Measurements from ENCODE around the gene KCNJ18. TPM values are rescaled to one million over a fixed set of nuclear protein-coding genes. Genes with fewer than 3 reads are reported as not detected.
"Not testable (repeated sequence)": the region's sequence is repeated elsewhere in the genome, so short reads cannot be mapped to it uniquely, and the experiment has no call there.

KCNJ18 gene
- polyA plus RNA-seq, 1 donor, result not detected

DNA sequence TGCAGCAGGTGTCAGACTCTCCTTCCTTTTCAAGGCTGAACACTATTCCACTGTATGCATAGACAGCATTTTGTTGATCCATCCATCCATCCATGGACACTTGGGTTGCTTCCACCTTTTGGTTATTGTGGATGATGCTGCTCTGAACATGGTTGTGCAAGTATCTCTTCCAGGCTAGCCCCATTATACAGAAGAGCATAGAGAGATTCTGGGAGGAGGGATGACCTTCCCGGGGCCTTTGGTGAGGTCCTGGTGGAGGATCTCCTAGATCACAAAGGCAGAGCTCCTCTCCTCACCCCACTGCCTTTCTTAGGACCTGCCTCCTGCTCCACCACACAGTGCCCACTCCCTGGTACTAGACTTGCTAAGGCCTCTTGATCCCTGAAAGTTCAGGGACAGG, 27.2 kb upstream of the KCNJ18 start:
- no CpG with 5 or more reads among the region's 1 CpG for WGBS (ENCODE audit: insufficient coverage, low lambda C conversion rate)

DNA sequence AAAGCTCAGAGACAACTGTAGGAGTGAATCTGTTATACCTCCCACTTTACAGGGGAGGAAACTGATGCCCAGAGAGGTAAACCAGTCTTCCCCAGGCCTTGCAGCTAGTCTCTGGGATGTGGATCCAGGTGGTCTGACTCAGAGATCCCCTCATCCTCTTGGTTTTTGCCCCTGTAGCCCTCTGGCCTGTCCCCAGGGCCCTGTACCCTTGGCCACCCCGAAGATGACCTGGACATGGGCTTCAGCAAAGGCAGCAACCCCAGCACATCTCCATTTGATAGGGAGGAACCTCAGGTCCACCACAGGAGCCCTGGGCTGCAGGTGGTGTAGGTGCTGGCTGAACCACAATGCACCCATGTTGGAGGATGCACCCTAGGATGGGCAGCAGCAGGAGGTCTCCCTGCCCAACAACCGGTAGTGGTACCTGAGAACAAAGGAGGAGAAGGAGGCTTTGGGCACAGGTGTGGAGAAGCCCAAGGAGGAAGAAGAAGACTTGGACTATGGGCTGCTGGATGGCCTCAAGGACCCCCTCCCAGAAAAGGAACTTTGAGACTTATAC, 26.3 kb upstream of the KCNJ18 start:
- not testable (repeated sequence) for DNase-seq; H3K4me1 ChIP-seq (ENCODE audit: control insufficient read depth, insufficient read depth, low read length); H3K27me3 ChIP-seq (ENCODE audit: control insufficient read depth, insufficient read depth, low read length); H3K4me3 ChIP-seq (ENCODE audit: low read length); H3K9me3 ChIP-seq (ENCODE audit: control insufficient read depth, low read depth, low read length); H3K27ac ChIP-seq (ENCODE audit: low read length); H3K36me3 ChIP-seq (ENCODE audit: control insufficient read depth, insufficient read depth, low read length)
- 60% methylated on average over 1 of the region's 2 CpGs for WGBS (ENCODE audit: insufficient coverage, low lambda C conversion rate)

More for the DNA sequence above, 27.2 kb upstream of the KCNJ18 start:
- H3K4me3 ChIP-seq (ENCODE audit: low read length); H3K4me1 ChIP-seq (ENCODE audit: control insufficient read depth, insufficient read depth, low read length); H3K36me3 ChIP-seq (ENCODE audit: control insufficient read depth, insufficient read depth, low read length); H3K9me3 ChIP-seq (ENCODE audit: control insufficient read depth, low read depth, low read length); DNase-seq; H3K27me3 ChIP-seq (ENCODE audit: control insufficient read depth, insufficient read depth, low read length); H3K27ac ChIP-seq (ENCODE audit: low read length): not testable (repeated sequence)

DNA sequence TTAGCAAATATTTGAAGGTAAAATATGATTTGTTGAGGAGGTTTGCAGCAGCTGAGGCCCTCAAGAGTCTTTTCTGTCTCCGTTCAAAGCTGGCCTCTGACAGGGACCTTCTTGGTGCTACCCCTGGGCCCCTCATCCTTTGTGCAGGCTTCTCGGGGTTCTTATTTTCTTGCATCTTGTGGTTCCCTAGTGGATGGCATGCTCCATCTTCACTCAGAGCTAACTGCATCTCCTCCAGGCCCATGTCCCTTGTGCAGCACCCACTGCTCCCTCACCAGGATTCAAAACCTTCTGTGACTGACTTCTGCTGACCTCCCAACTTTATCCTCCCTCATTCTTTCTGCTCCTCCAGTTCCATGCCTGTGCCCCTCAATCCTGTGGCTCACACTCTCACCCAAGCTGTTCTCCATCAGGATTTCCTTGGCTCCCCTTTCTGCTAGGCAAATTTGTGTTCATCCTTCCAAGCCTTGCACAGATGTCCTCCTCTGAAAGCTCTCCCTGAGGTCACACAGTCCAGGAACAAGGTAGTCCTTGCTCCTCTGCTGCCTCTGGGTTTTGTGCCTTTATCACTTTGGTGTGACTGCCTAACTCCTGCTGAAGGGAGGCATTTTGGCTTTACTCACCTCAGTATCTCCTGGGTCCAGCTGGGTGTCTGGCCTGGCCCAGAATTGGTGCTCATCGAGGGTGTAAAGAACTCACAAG, 25.5 kb upstream of the KCNJ18 start:
- H3K4me3 ChIP-seq (ENCODE audit: low read length); DNase-seq; H3K36me3 ChIP-seq (ENCODE audit: control insufficient read depth, insufficient read depth, low read length); H3K27ac ChIP-seq (ENCODE audit: low read length); H3K4me1 ChIP-seq (ENCODE audit: control insufficient read depth, insufficient read depth, low read length); H3K9me3 ChIP-seq (ENCODE audit: control insufficient read depth, low read depth, low read length); H3K27me3 ChIP-seq (ENCODE audit: control insufficient read depth, insufficient read depth, low read length): not testable (repeated sequence)
- 20% methylated on average over 1 of the region's 3 CpGs for WGBS (ENCODE audit: insufficient coverage, low lambda C conversion rate)

DNA sequence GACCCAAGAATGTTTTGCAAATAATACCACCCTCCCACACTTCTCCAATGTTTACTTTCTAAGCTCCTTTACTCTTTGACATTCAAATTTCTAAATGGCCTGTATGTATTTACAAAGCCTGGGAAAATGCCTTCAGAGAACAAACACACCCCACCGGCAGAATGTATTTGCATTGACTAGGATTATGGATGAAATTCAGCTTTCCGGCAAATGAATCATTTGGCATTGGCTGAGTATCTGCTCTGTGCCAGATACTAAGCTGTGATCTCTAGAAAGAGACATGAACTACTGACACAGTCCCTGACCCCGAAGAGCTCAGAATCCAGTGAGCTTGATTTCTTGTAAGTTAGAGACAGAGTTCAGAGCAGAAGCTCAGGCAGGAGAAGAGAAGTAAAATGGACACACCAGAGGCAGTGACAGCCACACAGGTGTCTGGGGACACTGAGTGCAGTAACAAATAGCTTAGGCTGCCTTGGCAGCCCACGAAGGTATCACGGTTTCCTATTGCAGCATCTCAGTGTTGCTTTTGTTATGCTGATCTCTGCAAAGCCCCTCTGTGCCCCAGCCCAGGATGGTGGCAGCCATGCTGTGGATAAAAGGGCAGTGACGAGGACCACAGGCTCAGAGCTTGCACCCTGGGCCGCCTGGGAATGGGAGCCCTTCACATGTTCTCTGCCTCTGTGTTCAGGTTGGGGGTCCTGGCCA, 24.8 kb upstream of the KCNJ18 start:
- no CpG with 5 or more reads among the region's 7 CpGs for WGBS (ENCODE audit: insufficient coverage, low lambda C conversion rate)
- H3K4me1 ChIP-seq (ENCODE audit: control insufficient read depth, insufficient read depth, low read length); H3K9me3 ChIP-seq (ENCODE audit: control insufficient read depth, low read depth, low read length); DNase-seq; H3K36me3 ChIP-seq (ENCODE audit: control insufficient read depth, insufficient read depth, low read length); H3K27ac ChIP-seq (ENCODE audit: low read length); H3K27me3 ChIP-seq (ENCODE audit: control insufficient read depth, insufficient read depth, low read length); H3K4me3 ChIP-seq (ENCODE audit: low read length): not testable (repeated sequence)

DNA sequence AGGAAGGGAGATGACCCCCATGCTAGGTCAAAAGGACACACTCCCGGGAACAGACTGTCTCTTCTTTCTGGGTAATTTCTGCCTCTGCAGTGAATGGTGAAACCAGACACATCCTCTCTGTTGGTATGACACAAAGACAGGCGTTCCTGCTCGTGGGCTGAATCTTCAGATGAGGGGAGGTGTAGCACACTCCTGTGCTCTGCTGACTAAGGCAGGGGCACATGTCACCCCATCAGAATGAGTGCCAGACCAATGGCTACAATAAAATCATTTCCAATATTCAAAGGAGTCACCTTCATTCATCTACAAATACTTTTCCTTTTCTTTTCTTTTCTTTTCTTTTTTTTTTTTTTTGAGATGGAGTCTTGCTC, 24.2 kb upstream of the KCNJ18 start:
- not testable (repeated sequence) for H3K27me3 ChIP-seq (ENCODE audit: control insufficient read depth, insufficient read depth, low read length); H3K4me3 ChIP-seq (ENCODE audit: low read length); H3K27ac ChIP-seq (ENCODE audit: low read length); H3K36me3 ChIP-seq (ENCODE audit: control insufficient read depth, insufficient read depth, low read length); DNase-seq; H3K9me3 ChIP-seq (ENCODE audit: control insufficient read depth, low read depth, low read length); H3K4me1 ChIP-seq (ENCODE audit: control insufficient read depth, insufficient read depth, low read length)
- WGBS (ENCODE audit: insufficient coverage, low lambda C conversion rate), result no CpG with 5 or more reads among the region's 3 CpGs

DNA sequence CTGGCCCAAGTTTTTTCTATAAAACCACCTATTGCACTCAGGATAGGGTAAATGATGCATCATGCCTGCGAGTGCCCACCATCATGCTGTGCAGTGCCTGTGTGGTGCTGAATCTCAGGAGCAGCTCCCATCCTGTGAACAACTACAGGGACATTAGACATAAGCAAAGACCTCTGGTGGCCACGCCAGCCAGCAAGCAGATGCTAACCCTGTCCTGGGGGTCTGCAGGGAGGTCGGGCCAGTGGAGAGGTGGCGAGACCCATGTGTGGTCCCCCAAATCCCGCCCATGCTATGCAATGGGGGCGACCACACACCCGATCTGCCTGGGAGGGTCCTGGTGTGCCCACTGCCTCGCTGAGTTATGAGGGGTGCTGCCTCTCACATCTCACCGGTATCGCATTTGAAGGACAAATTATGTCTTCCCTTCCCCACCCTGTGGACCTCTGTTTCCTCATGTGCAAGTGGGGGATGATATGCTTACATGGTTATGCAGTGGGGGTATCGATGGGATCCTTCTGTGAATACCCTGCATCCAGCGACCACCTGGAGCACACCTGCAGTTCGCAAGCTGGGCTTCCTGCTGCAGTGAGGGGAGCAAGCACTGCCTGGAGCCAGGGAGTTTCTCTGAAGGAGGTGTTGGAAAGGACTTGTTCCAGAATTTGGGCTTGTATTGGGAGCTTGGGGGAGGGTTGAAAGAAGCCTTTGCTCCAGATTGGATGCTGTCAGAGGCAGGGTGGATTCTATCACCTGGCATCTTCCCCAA, 23.4 kb upstream of the KCNJ18 start:
- DNase-seq; H3K27me3 ChIP-seq (ENCODE audit: control insufficient read depth, insufficient read depth, low read length); H3K4me1 ChIP-seq (ENCODE audit: control insufficient read depth, insufficient read depth, low read length); H3K9me3 ChIP-seq (ENCODE audit: control insufficient read depth, low read depth, low read length); H3K4me3 ChIP-seq (ENCODE audit: low read length); H3K27ac ChIP-seq (ENCODE audit: low read length); H3K36me3 ChIP-seq (ENCODE audit: control insufficient read depth, insufficient read depth, low read length): not testable (repeated sequence)
- WGBS (ENCODE audit: insufficient coverage, low lambda C conversion rate), result no CpG with 5 or more reads among the region's 13 CpGs

DNA sequence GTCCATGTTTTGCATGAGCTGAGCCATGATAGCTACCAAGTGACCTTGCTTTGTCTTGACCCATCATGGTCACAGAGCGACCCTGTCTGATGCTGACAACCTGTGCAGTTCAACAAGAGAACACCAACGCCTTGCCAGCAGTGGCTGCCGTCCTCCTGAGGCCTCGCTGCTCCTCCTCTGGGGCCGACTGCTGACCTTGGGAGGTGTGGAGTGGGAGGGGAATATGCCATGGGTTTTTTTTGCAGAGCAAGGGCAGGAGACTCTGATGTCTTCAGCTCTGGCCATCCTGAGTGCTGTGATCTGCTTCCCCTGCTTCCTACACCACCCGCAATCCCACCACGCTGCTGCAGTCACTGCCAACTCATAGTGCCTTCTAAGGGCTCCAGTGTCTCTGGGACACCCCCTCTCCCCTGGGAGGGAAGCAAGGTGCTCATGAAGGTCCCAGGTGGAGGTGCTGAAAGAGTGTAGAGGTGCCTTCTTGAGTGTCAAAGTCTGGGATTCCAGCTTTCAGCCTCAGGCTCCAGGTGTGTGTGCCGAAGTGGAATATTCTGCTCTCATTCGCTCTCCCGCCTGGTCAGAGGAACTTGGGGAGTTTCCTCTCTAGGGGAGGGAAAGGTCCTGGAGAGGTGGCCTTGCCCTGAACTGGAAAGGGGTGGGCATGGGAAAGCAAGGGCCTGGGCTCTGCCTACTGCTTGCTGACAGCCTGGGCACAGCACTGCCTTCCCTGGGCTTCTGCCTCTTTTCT, 22.5 kb upstream of the KCNJ18 start:
- H3K36me3 ChIP-seq (ENCODE audit: control insufficient read depth, insufficient read depth, low read length); H3K27ac ChIP-seq (ENCODE audit: low read length); H3K4me1 ChIP-seq (ENCODE audit: control insufficient read depth, insufficient read depth, low read length); DNase-seq; H3K27me3 ChIP-seq (ENCODE audit: control insufficient read depth, insufficient read depth, low read length); H3K4me3 ChIP-seq (ENCODE audit: low read length): not testable (repeated sequence)
- WGBS (ENCODE audit: insufficient coverage, low lambda C conversion rate), result no CpG with 5 or more reads among the region's 10 CpGs
- peaks cover 15% of the 10 kb centered on the region for H3K9me3 ChIP-seq (ENCODE audit: control insufficient read depth, low read depth, low read length)

DNA sequence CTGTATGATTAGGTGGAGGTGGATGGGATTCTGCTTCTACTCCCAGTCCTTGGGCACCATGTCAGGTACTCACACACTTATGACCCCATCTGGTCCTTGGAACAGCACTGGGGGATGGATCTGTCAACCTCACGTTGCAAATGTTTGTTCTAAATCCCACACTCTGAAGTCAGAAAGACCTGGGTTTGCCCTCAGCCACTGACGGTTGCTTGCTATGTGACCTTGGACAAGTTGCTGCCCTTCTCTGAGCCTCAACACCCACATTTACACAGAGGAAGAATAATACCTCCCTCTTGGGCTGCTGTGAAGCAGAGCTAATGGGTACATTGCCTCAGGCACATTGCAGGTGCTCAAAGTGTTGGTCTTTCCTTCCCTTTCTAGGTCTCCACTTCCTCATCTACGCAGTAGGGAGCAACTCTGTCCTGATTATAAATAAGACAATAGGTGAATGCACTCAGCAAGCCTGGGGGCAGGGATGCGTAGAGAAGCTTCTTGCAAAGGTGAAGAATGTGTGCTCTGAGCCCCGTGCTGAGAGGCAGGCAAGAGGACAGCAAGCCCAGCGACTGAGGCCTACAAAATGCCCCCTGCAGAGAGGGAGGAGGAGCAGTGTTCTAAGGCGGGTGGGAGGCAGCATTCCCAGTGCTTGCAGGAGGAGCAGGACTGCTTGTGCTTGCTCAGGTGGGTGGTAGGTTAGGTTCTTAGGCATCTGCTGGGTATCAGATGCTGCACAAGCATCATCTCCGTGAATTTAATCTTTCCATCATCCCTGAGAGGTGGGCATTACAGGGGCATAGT, 21.8 kb upstream of the KCNJ18 start:
- DNase-seq; H3K4me3 ChIP-seq (ENCODE audit: low read length); H3K27ac ChIP-seq (ENCODE audit: low read length); H3K4me1 ChIP-seq (ENCODE audit: control insufficient read depth, insufficient read depth, low read length); H3K36me3 ChIP-seq (ENCODE audit: control insufficient read depth, insufficient read depth, low read length); H3K27me3 ChIP-seq (ENCODE audit: control insufficient read depth, insufficient read depth, low read length): not testable (repeated sequence)
- WGBS (ENCODE audit: insufficient coverage, low lambda C conversion rate), result no CpG with 5 or more reads among the region's 8 CpGs
- H3K9me3 ChIP-seq (ENCODE audit: control insufficient read depth, low read depth, low read length), result peaks cover 15% of the 10 kb centered on the region

DNA sequence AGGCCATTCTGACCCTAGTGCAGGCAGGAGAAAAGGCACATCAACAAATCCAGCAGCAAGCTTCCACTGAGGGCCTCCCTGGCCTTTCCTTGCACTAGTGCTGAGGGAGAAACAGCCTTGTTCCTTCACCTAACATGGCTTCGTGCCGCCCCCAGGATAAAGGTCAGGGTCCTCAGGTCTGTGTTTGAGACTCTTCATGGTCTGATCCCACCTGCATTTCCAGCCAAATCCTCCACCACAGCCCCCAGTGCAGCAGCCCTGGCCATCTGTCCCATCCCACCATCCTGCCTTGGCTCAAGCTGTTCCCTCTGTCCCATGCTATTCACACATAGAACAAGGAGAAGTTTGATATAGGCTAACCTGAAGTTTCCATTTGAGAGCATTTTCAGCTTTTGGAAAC, 20.9 kb upstream of the KCNJ18 start:
- H3K36me3 ChIP-seq (ENCODE audit: control insufficient read depth, insufficient read depth, low read length); H3K27me3 ChIP-seq (ENCODE audit: control insufficient read depth, insufficient read depth, low read length); H3K4me1 ChIP-seq (ENCODE audit: control insufficient read depth, insufficient read depth, low read length); DNase-seq; H3K4me3 ChIP-seq (ENCODE audit: low read length); H3K27ac ChIP-seq (ENCODE audit: low read length): not testable (repeated sequence)
- H3K9me3 ChIP-seq (ENCODE audit: control insufficient read depth, low read depth, low read length), result peaks cover 19% of the 10 kb centered on the region
- no CpG with 5 or more reads among the region's 2 CpGs for WGBS (ENCODE audit: insufficient coverage, low lambda C conversion rate)
